ENCODE results near the gene ZNF614.

ZNF614 gene

GRCh38 chr19:52020506-52020905 lies 7.7 kb downstream of the ZNF614 start:
- Histone ChIP-seq H3K36me3 (ENCODE audit: low read length) (peaks cover 84% of the 10 kb centered on the region), H3K27me3 (ENCODE audit: low read length) (no peaks in the 10 kb centered on the region), H2AFZ (ENCODE audit: low read depth, low read length, severe bottlenecking) (no peak overlapping the region), H4K20me1 (ENCODE audit: low read depth, low read length) (no peaks in the 10 kb centered on the region), H3K4me2 (ENCODE audit: low read depth, low read length, poor library complexity, severe bottlenecking) (no peak overlapping the region), H3K27ac (ENCODE audit: low read depth, low read length) (no peak overlapping the region), H3K9ac (ENCODE audit: low read length) (no peak overlapping the region), H3K4me3 (ENCODE audit: insufficient read depth, low read length, poor library complexity, severe bottlenecking) (no peak overlapping the region), H3F3A (ENCODE audit: insufficient read depth) (no peaks in the 10 kb centered on the region), H3K9me2 (replicated peaks; ENCODE audit: insufficient read depth, low read length) (no peaks in the 10 kb centered on the region), H3K9me3 (ENCODE audit: insufficient read depth, low read length) (peaks cover 12% of the 10 kb centered on the region; the same call in 1 of the 2 replicates), H3K79me2 (ENCODE audit: insufficient read depth, low read length) (peaks cover 5% of the 10 kb centered on the region; the same call in 1 of the 2 replicates)
- TF ChIP-seq EZH2phosphoT487 (conservative IDR thresholded peaks at IDR 0.05; ENCODE audit: low read length): no peak

- H3K9me2 ChIP-seq (replicated peaks; ENCODE audit: insufficient read depth, low read length): no peaks in the 10 kb centered on the region
- no peaks in the 10 kb centered on the region for H3K79me2 ChIP-seq (ENCODE audit: insufficient read depth, low read length)
- H3K27ac ChIP-seq (ENCODE audit: low read depth, low read length): no peak overlapping the region
- H3K9ac ChIP-seq (ENCODE audit: low read length): no peak overlapping the region
- peaks cover 5% of the 10 kb centered on the region; the same call in 1 of the 2 replicates for H3K36me3 ChIP-seq (ENCODE audit: low read length)
- TF ChIP-seq EZH2phosphoT487 (conservative IDR thresholded peaks at IDR 0.05; ENCODE audit: low read length) (no peak), CTCF (IDR thresholded peaks at IDR 0.05; ENCODE audit: insufficient read depth, low read length, poor library complexity, severe bottlenecking) (no peak)
- H3K4me2 ChIP-seq (ENCODE audit: low read depth, low read length, poor library complexity, severe bottlenecking): no peak overlapping the region
- no peaks in the 10 kb centered on the region for H3F3A ChIP-seq (ENCODE audit: insufficient read depth)
- H3K27me3 ChIP-seq (ENCODE audit: low read length): no peaks in the 10 kb centered on the region
- peaks cover 7% of the 10 kb centered on the region; the same call in 1 of the 2 replicates for H3K9me3 ChIP-seq (ENCODE audit: insufficient read depth, low read length)
- no peak overlapping the region for H2AFZ ChIP-seq (ENCODE audit: low read depth, low read length, severe bottlenecking)
- H4K20me1 ChIP-seq (ENCODE audit: low read depth, low read length): no peaks in the 10 kb centered on the region
- no peak overlapping the region for H3K4me3 ChIP-seq (ENCODE audit: insufficient read depth, low read length, poor library complexity, severe bottlenecking)
Measured at GRCh38 chr19:52010674-52011073, 17.5 kb downstream of the ZNF614 start.

GRCh38 chr19:52007806-52008557 lies 20.2 kb downstream of the ZNF614 start, which contains the start of gene ZNF615:
TSS of gene ZNF615 (minus strand) at chr19:52008211. CDS start at chr19:52003711, 4,500 bp downstream.
- Histone ChIP-seq H3K79me2 (ENCODE audit: insufficient read depth, low read length) (no peaks in the 10 kb centered on the region), H3K27me3 (ENCODE audit: low read length) (no peaks in the 10 kb centered on the region), H3F3A (ENCODE audit: insufficient read depth) (no peaks in the 10 kb centered on the region), H3K9ac (ENCODE audit: low read length) (no peak within 1 kb of the TSS), H2AFZ (ENCODE audit: low read depth, low read length, severe bottlenecking) (no peak within 1 kb of the TSS), H3K27ac (ENCODE audit: low read depth, low read length) (no peak within 1 kb of the TSS), H3K36me3 (ENCODE audit: low read length) (no peaks in the 10 kb centered on the region), H4K20me1 (ENCODE audit: low read depth, low read length) (no peaks in the 10 kb centered on the region), H3K4me2 (ENCODE audit: low read depth, low read length, poor library complexity, severe bottlenecking) (no peak within 1 kb of the TSS), H3K9me3 (ENCODE audit: insufficient read depth, low read length) (0 out of 2 replicates have a peak, but pooled peaks cover 4% of the 10 kb centered on the region), H3K4me3 (ENCODE audit: insufficient read depth, low read length, poor library complexity, severe bottlenecking) (no peak within 1 kb of the TSS), H3K9me2 (replicated peaks; ENCODE audit: insufficient read depth, low read length) (no peaks in the 10 kb centered on the region)
- TF ChIP-seq EZH2phosphoT487 (conservative IDR thresholded peaks at IDR 0.05; ENCODE audit: low read length): no peak
- no peak for TF ChIP-seq CTCF (IDR thresholded peaks at IDR 0.05; ENCODE audit: insufficient read depth, low read length, poor library complexity, severe bottlenecking)

- Histone ChIP-seq H3F3A (ENCODE audit: insufficient read depth) (no peaks in the 10 kb centered on the region), H3K27ac (ENCODE audit: low read depth, low read length) (no peak overlapping the region), H2AFZ (ENCODE audit: low read depth, low read length, severe bottlenecking) (no peak overlapping the region), H3K9ac (ENCODE audit: low read length) (no peak overlapping the region), H3K79me2 (ENCODE audit: insufficient read depth, low read length) (no peaks in the 10 kb centered on the region), H3K4me2 (ENCODE audit: low read depth, low read length, poor library complexity, severe bottlenecking) (no peak overlapping the region), H3K9me3 (ENCODE audit: insufficient read depth, low read length) (0 out of 2 replicates have a peak, but pooled peaks cover 4% of the 10 kb centered on the region), H3K27me3 (ENCODE audit: low read length) (no peaks in the 10 kb centered on the region), H3K4me3 (ENCODE audit: insufficient read depth, low read length, poor library complexity, severe bottlenecking) (no peak overlapping the region), H3K9me2 (replicated peaks; ENCODE audit: insufficient read depth, low read length) (no peaks in the 10 kb centered on the region), H3K36me3 (ENCODE audit: low read length) (no peaks in the 10 kb centered on the region), H4K20me1 (ENCODE audit: low read depth, low read length) (no peaks in the 10 kb centered on the region)
- TF ChIP-seq EZH2phosphoT487 (conservative IDR thresholded peaks at IDR 0.05; ENCODE audit: low read length): no peak
- no peak for TF ChIP-seq CTCF (IDR thresholded peaks at IDR 0.05; ENCODE audit: insufficient read depth, low read length, poor library complexity, severe bottlenecking)
Measured at GRCh38 chr19:52007451-52007805, 20.8 kb downstream of the ZNF614 start.
